Non-pigmented ciliary epithelial cell (primary cell): ENCODE measurements around the gene FOXC2.

ENCODE experiments used
- DNase-seq: peaks from one replicate; pipeline ENCODE4 v3.0.0-alpha.2; 2010; ENCODE audit warnings: low read depth

Gene FOXC2

DNA sequence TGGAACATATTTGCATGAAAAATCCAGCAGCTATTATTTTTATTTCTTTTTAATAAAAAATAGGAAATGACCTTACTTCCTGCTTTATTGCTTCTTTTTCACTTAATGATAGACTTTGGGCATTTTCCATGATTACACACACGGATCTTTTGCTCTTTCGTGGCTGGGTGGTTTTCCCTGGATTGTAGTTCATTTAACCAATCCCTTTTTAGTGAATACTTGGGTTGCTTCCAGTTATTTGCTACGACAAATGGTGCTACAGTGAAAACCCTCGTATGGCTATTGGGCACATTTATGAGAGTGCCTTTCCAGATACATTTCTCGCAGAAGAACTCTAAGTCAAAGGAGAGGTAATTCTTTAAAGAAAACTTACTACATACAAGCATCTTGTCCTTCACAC is 50.3 kb downstream of the FOXC2 start:
- DNase-seq: no peak

DNA sequence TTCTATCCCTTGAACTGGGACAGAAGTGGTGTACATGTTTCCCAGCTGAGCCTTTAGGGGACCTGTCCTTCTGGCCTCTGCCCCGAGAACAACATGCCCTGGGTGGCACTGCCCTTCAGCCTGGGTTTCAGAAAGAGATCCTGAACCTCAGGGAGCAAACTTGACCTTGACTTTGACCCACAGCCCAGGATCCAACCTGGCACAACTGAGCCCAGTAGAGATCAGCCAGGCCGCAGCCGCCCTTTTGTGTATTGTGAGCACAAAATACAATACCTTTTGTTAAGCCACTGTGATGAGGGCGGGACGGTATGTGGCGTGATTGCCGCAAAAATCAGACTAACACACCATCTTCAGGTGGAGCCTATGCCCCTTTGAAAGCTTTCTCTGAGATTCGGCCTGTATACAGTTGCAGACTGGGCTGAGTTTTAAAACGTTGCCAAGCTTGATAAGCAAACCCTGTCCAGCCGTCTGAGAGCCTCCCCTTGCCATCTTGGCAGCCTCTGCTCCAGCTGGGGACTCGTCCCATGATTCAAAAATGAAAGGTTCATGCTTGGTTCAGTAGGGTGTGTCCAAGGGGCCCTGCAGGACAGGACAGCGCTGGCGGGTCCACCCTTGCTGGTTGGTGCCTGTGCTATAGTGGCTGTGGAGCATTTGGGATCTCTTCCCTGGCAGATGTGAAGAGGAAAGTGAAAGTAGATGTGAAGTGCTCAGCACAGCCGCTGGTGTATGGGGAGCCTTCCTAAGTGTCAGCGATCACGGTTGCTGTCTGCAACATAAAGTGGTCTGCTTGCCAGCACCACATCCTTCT is 52.0 kb downstream of the FOXC2 start:
- DNase-seq: no peak
